Measurements from ENCODE around the gene MTCH1. TPM values are rescaled to one million over a fixed set of nuclear protein-coding genes. Genes with fewer than 3 reads are reported as not detected.

MTCH1 gene
- total RNA-seq, 1 donor from 2014 or later = 151 TPM

GRCh38 chr6:36976509-36976908, 9.5 kb downstream of the MTCH1 start:
- Mint-ChIP-seq H3K27ac (no peak overlapping the region), H3K27me3 (ENCODE audit: low read depth) (no peaks in the 10 kb centered on the region), H3K4me1 (peaks cover 25% of the 10 kb centered on the region), H3K36me3 (peaks cover 29% of the 10 kb centered on the region), H3K9me3 (no peaks in the 10 kb centered on the region), H3K4me3 (no peak overlapping the region)
- TF ChIP-seq CTCF (IDR thresholded peaks at IDR 0.05; ENCODE audit: unreplicated experiment) = no peak
- DNase-seq (ENCODE audit: low spot score in 2 of 2, unreplicated experiment in 2 of 2) = no peak

DNA sequence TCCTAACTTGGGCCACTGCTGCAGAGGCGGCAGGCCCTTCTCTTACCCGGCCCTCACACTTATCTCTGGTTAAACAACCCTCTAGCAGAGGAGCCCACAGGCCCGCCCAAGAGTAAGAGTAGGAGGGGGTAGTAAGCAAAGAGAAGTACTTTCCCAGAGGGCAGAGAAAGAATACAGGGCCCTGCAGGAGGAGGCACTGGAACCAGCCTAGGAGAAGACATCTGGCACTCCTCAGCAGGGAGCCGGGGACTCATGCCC, 10.1 kb downstream of the MTCH1 start:
- DNase-seq (ENCODE audit: low spot score in 2 of 2, unreplicated experiment in 2 of 2) = no peak
- H3K4me3 Mint-ChIP-seq = no peak overlapping the region
- TF ChIP-seq CTCF (IDR thresholded peaks at IDR 0.05; ENCODE audit: unreplicated experiment) = no peak
- no peaks in the 10 kb centered on the region for H3K27me3 Mint-ChIP-seq (ENCODE audit: low read depth)
- H3K4me1 Mint-ChIP-seq = peaks cover 20% of the 10 kb centered on the region
- no peak overlapping the region for H3K27ac Mint-ChIP-seq
- H3K9me3 Mint-ChIP-seq = no peaks in the 10 kb centered on the region
- peaks cover 29% of the 10 kb centered on the region for H3K36me3 Mint-ChIP-seq

DNA sequence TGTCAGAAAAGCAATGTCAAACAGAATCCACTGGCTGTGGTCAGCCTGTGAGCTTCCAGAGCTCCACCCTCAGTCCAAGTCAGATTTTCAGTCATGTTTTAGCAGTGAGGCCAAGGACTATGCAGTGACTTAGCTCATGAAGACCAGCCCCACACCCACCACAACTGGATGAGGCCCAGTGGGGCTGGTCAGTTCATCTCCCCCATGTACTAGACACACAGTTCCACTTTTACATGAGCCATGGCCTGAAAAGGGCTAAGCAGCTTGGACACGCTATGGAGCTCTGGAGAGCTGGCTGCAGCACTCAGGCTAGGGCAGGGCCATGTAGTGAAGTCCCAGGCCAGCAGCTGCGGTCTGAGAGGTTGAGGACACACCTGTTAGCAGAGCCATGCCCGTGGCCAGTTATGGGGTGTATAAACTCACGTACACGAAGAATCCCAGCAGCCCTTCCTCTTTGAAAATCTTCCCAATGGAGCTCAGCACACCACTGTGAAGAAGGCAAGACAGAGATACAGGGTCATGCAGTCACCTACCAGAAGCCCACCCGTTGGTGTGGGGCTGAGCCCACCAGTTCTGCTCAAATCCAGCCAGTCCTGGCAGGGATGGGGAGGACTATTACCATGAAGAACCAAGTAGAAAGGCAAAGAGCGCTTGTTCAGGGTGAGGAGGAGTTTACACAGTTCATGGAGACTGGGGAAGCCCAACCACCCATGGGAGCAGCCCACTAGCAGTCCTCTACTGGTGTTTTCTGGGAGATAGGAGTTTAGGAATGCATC, 10.6 kb downstream of the MTCH1 start:
- Mint-ChIP-seq H3K36me3 (peaks cover 30% of the 10 kb centered on the region), H3K4me3 (no peak overlapping the region), H3K27ac (no peak overlapping the region), H3K4me1 (peaks cover 15% of the 10 kb centered on the region), H3K9me3 (no peaks in the 10 kb centered on the region), H3K27me3 (ENCODE audit: low read depth) (no peaks in the 10 kb centered on the region)
- TF ChIP-seq CTCF (IDR thresholded peaks at IDR 0.05; ENCODE audit: unreplicated experiment) = no peak
- no peak for DNase-seq (ENCODE audit: low spot score in 2 of 2, unreplicated experiment in 2 of 2)

DNA sequence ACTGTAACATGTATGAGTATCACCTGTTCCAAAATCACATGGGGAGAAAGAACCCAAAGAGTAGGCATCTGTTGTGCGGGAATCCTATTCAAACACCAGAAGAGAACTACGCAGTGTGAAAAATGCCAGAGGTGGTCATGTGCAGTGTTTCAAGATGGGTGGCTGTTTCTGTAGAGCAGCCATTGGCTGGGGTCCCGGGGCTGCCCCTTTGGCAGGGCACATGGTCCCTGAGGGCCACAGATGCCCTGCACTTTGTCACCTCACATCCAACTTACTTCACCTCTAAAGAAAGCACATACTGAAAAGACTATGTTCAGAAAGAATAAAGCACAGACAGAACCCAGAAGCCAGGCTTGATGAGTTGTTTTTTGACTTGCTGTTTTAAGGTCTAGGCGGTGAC, 12.3 kb downstream of the MTCH1 start:
- H3K27ac Mint-ChIP-seq = no peak overlapping the region
- no peak for TF ChIP-seq CTCF (IDR thresholded peaks at IDR 0.05; ENCODE audit: unreplicated experiment)
- H3K9me3 Mint-ChIP-seq = no peaks in the 10 kb centered on the region
- DNase-seq (ENCODE audit: low spot score in 2 of 2, unreplicated experiment in 2 of 2) = no peak
- H3K4me3 Mint-ChIP-seq = no peak overlapping the region
- H3K36me3 Mint-ChIP-seq = peaks cover 39% of the 10 kb centered on the region
- no peaks in the 10 kb centered on the region for H3K4me1 Mint-ChIP-seq
- H3K27me3 Mint-ChIP-seq (ENCODE audit: low read depth) = no peaks in the 10 kb centered on the region

DNA sequence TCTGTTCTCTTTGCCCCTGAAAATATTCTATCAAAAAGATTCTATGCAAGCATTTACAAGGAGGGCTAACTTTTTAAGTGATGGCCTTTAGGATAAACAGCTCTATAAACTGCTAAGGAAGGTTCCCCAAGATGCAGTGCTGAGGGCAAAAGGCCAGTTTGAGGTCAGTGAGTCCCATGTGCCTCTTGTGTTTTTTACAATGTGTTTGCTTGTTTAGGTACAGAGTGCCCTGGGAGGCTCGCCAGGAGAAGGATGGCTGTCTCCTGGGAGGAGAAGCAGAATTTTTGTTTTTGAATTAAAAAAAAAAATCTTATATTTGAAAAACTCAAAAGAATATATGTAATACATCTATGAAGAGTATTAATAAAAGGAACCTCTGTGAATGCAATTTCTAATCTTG, 12.8 kb downstream of the MTCH1 start:
- H3K9me3 Mint-ChIP-seq = no peaks in the 10 kb centered on the region
- no peak overlapping the region for H3K4me3 Mint-ChIP-seq
- peaks cover 42% of the 10 kb centered on the region for H3K36me3 Mint-ChIP-seq
- TF ChIP-seq CTCF (IDR thresholded peaks at IDR 0.05; ENCODE audit: unreplicated experiment) = no peak
- H3K27ac Mint-ChIP-seq = no peak overlapping the region
- DNase-seq (ENCODE audit: low spot score in 2 of 2, unreplicated experiment in 2 of 2) = no peak
- no peaks in the 10 kb centered on the region for H3K4me1 Mint-ChIP-seq
- H3K27me3 Mint-ChIP-seq (ENCODE audit: low read depth) = no peaks in the 10 kb centered on the region

All from mesothelial cell of epicardium (in vitro differentiated cells).